Neural cell (in vitro differentiated cells): Measurements from ENCODE around the gene SH3TC2.

Experiments
- CTCF ChIP-seq: fragments of 450-650 bp; IDR thresholded peaks from 2 replicates; pipeline ENCODE4 v1.5.1; 2014; ENCODE audit warnings: antibody characterized with exemption, mild to moderate bottlenecking, moderate library complexity; ENCODE audit not compliant: poor library complexity, severe bottlenecking
- EP300 ChIP-seq: fragments of 450-650 bp; conservative IDR thresholded peaks from 2 replicates; pipeline ENCODE4 v1.6.1; 2014; ENCODE audit warnings: antibody characterized with exemption, mild to moderate bottlenecking, moderate library complexity; ENCODE audit not compliant: poor library complexity, severe bottlenecking
- EZH2 ChIP-seq: fragments of 200-600, 300-800 bp; shearing (Covaris generic), sonication (generic); IDR thresholded peaks from 2 replicates; pipeline ENCODE4 v1.6.1; 2014; ENCODE audit warnings: antibody characterized with exemption, low read length, borderline replicate concordance, mild to moderate bottlenecking; ENCODE audit not compliant: insufficient read depth, poor library complexity, severe bottlenecking
- MXI1 ChIP-seq: fragments of 450-650 bp; conservative IDR thresholded peaks from 2 replicates; pipeline ENCODE4 v1.6.1; 2014; ENCODE audit warnings: antibody characterized with exemption, mild to moderate bottlenecking; ENCODE audit not compliant: poor library complexity, severe bottlenecking
- RAD21 ChIP-seq: fragments of 450-650 bp; conservative IDR thresholded peaks from 2 replicates; pipeline ENCODE4 v1.6.1; 2014; ENCODE audit warnings: antibody characterized with exemption, mild to moderate bottlenecking, moderate library complexity
- SMC3 ChIP-seq: fragments of 450-650 bp; conservative IDR thresholded peaks from 2 replicates; pipeline ENCODE4 v1.6.1; 2014; ENCODE audit warnings: antibody characterized with exemption, mild to moderate bottlenecking, moderate library complexity; ENCODE audit not compliant: poor library complexity

DNA sequence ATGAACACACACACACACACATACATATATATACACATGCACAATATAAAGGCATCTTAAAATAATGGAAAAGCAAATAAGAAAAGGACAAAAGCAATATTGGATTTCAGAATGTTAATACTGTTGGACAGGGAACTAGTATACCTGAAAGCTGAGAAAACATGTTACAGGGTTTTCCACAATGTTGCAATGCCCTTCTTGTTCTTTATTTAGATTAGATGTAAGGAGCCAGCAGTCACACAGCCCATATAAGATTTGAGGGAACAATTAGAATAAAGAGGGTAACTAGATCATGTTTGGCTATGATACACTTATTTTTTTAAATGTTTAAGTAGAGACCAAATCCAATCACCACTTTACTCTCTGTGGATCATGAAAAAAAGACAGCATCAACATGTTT lies 61.7 kb downstream of the SH3TC2 start:
- TF ChIP-seq EZH2 (no peak), CTCF (no peak), SMC3 (no peak), MXI1 (no peak), RAD21 (no peak), EP300 (no peak)
